ENCODE measurements around the gene CRIM1.

DNA sequence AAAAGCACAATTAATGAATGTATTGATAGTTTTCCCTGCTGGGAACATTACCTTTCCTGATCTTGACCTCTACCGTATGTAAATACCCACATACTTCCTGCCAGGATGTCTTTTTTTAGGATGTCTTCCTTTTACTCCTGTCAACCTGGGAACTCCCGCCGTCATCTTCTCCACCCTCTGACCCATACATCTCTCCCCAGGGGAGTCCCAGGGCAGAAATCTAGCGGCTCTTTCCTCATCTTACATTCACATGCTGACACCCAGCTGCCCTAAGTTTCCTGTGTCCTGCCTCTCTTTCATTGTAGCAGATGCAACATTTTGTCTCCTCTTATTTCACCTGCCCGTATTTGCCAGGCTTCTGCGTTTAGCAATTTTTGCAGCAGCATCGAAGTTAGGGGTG, 107.8 kb downstream of the CRIM1 start:
- TF ChIP-seq, protein P1, sequence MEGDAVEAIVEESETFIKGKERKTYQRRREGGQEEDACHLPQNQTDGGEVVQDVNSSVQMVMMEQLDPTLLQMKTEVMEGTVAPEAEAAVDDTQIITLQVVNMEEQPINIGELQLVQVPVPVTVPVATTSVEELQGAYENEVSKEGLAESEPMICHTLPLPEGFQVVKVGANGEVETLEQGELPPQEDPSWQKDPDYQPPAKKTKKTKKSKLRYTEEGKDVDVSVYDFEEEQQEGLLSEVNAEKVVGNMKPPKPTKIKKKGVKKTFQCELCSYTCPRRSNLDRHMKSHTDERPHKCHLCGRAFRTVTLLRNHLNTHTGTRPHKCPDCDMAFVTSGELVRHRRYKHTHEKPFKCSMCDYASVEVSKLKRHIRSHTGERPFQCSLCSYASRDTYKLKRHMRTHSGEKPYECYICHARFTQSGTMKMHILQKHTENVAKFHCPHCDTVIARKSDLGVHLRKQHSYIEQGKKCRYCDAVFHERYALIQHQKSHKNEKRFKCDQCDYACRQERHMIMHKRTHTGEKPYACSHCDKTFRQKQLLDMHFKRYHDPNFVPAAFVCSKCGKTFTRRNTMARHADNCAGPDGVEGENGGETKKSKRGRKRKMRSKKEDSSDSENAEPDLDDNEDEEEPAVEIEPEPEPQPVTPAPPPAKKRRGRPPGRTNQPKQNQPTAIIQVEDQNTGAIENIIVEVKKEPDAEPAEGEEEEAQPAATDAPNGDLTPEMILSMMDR (IDR thresholded peaks at IDR 0.05): no peak
- TF ChIP-seq, protein P2, sequence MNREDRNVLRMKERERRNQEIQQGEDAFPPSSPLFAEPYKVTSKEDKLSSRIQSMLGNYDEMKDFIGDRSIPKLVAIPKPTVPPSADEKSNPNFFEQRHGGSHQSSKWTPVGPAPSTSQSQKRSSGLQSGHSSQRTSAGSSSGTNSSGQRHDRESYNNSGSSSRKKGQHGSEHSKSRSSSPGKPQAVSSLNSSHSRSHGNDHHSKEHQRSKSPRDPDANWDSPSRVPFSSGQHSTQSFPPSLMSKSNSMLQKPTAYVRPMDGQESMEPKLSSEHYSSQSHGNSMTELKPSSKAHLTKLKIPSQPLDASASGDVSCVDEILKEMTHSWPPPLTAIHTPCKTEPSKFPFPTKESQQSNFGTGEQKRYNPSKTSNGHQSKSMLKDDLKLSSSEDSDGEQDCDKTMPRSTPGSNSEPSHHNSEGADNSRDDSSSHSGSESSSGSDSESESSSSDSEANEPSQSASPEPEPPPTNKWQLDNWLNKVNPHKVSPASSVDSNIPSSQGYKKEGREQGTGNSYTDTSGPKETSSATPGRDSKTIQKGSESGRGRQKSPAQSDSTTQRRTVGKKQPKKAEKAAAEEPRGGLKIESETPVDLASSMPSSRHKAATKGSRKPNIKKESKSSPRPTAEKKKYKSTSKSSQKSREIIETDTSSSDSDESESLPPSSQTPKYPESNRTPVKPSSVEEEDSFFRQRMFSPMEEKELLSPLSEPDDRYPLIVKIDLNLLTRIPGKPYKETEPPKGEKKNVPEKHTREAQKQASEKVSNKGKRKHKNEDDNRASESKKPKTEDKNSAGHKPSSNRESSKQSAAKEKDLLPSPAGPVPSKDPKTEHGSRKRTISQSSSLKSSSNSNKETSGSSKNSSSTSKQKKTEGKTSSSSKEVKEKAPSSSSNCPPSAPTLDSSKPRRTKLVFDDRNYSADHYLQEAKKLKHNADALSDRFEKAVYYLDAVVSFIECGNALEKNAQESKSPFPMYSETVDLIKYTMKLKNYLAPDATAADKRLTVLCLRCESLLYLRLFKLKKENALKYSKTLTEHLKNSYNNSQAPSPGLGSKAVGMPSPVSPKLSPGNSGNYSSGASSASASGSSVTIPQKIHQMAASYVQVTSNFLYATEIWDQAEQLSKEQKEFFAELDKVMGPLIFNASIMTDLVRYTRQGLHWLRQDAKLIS (CRISPR knock-in tag; IDR thresholded peaks at IDR 0.05; ENCODE audit: borderline replicate concordance): no peak
